Measurements from ENCODE around the gene TLX2.

The TLX2 gene

DNA sequence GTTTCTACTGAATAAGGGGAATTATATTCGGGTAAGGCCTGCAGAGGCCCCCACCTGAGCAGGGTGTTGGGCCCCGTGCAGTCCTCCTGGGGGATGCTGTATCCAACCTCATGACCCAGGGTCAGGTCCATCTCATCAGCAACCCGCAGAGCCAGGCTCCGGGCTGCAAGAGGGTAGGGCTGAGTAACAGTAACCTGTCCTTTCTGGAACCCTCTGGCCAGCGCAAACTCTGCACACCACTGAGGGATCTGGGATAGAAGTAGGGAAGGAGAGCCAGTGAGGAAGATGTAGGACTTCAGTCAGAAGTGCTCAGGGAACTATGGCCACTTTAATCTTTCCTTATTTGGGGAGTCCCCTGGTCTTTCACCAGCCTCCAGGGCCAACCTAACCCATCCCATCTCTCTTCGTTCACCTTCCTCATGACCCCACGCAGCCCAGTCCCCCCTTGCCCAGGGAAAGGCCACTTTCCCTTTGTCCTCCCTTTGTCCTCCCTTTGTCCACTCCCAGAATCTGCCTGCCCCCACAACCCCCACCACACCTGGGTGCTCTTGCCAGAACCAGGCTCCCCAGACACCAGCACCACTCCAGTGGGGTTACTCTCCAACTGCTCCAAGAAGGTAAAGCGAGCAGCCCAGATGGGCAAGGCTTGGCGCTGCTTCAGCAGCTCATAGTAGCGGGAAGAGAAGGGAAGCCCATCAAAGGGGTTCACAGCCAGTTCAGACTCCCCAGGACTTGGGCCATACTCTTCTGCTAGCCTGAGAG is 10.9 kb downstream of the TLX2 start:
- TF ChIP-seq, protein P1, sequence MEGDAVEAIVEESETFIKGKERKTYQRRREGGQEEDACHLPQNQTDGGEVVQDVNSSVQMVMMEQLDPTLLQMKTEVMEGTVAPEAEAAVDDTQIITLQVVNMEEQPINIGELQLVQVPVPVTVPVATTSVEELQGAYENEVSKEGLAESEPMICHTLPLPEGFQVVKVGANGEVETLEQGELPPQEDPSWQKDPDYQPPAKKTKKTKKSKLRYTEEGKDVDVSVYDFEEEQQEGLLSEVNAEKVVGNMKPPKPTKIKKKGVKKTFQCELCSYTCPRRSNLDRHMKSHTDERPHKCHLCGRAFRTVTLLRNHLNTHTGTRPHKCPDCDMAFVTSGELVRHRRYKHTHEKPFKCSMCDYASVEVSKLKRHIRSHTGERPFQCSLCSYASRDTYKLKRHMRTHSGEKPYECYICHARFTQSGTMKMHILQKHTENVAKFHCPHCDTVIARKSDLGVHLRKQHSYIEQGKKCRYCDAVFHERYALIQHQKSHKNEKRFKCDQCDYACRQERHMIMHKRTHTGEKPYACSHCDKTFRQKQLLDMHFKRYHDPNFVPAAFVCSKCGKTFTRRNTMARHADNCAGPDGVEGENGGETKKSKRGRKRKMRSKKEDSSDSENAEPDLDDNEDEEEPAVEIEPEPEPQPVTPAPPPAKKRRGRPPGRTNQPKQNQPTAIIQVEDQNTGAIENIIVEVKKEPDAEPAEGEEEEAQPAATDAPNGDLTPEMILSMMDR (IDR thresholded peaks at IDR 0.05): no peak

DNA sequence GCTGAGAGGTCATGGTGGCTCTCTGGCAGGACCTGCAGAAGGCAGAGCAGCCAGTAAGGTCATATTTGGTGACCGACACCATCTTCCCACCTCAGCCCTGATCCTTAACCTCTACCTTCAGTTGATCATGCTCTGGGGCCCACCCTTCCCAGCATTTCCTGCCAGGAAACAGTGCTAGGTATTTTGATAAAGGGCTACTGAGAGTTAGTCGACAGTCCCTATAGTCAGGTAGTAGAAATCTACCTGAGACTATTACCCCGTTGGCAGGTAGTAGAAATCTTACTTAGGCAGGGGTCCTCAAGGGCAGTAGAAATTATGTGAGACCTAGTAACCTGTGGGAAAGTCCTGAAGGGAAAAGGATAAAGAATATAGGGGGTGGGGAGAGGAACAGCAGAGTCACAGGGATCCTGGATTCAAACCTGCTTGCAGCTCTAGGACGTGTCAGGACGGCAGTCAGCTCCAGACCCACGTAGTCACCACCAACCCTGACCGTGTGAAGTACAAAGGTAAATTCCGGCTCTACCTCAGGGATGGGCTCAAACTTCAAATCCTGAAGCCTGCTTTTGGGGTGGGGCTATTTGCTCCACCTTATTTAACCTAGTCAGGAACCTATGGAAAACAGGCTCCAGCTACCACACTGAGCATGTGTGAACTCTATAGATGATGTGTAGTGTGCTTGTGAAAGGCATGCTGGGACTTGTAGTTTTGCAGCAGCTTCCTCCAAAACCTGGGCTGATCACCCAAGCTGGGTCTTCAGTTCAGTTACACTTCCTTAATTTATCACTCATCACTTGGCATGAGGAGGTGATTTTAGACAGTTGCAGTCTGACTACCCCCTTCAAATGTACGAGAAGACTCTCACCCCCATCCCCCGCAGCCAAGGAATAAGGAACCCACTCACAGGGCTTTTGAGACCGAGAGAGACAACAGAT is 11.7 kb downstream of the TLX2 start, which contains the start of gene DQX1:
Gene DQX1 (minus strand): TSS at position 515 of the 932 bp plus-strand sequence. CDS start 502 bp downstream, at position 13.
- TF ChIP-seq, protein P1 (IDR thresholded peaks at IDR 0.05): no peak

DNA sequence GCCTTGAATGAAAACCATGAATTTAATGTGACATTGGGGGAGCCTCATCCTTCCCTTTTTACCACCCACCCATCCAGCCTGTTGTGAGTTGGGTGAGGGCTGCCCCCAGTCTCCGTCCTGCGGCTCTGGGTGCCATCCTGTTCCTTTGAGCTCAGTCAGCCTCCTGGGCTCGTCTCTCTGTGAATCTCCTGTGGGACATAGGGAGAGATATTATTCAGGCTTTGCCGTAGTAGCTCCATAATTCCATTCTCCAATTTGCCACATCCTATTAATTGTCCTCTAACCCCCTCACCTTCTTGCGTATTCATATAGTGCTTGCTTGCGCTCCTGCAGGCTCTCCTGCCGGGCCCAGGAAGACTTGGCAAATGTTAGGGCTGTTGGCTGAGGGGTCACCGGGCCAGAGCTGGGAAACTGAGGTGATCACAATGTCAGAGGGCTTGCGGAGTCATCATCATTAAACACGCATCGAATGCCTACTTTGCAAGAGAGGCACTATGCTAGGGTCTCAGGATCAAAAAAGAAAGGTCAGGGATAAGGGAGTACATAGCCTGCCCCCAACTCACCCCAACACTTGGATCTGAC is 12.5 kb downstream of the TLX2 start:
- TF ChIP-seq, protein P1 (IDR thresholded peaks at IDR 0.05): no peak

DNA sequence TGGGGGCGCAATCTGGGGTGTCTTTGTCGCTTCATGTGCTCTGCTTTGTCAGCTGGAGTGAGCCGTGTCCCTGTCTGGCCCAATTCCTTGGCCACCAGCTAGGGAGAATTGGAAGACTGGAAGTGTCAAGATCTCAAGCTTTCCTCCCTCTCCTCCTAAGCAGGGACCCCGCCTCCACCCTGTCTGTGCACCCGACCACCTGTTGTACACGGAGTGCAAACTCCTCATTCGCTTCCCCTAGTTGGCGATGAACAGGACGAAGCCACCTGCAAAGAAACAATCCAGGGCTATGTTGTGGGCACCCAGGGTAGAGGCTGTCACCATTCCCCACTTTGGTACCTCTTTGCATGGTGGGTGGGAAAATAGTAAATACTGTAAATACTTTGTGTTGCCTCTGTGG is 13.5 kb downstream of the TLX2 start:
- TF ChIP-seq, protein P1 (IDR thresholded peaks at IDR 0.05): no peak

DNA sequence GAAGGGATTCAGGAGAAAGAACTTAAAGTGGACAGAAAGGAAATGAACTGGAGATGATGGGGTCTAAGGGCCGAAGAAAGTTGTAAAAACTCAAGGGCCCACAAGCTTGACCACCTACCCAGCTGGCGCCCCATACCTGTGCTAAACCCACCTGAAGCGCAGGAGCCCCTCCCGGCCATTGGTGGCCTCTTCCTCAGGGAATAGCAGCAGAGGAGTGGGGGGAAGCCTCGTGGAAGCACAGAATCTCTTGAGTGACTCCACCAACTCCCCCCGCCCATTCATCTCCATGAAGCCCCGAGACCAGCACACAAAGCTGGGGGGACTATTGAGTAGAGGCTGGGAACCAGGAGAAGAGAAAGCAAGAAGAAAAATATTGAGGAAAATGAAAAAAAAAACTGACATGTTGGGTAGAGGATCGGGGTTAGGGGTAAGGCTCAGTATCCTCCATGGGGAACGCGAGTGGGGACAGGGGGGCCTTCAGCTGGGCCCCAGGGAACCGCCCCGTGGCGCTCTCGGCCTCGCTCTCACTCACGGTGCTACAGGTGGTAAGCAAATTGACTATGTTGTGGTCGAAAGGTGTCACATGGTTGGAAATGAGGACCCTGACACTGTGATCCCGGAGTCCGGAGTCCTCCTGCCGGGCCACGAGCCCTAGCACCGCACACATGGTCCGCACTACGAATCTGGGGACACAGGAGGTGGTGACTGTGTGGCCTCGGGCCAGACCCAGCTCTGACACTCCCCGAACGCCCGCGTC is 14.5 kb downstream of the TLX2 start:
- TF ChIP-seq, protein P1 (IDR thresholded peaks at IDR 0.05): no peak

DNA sequence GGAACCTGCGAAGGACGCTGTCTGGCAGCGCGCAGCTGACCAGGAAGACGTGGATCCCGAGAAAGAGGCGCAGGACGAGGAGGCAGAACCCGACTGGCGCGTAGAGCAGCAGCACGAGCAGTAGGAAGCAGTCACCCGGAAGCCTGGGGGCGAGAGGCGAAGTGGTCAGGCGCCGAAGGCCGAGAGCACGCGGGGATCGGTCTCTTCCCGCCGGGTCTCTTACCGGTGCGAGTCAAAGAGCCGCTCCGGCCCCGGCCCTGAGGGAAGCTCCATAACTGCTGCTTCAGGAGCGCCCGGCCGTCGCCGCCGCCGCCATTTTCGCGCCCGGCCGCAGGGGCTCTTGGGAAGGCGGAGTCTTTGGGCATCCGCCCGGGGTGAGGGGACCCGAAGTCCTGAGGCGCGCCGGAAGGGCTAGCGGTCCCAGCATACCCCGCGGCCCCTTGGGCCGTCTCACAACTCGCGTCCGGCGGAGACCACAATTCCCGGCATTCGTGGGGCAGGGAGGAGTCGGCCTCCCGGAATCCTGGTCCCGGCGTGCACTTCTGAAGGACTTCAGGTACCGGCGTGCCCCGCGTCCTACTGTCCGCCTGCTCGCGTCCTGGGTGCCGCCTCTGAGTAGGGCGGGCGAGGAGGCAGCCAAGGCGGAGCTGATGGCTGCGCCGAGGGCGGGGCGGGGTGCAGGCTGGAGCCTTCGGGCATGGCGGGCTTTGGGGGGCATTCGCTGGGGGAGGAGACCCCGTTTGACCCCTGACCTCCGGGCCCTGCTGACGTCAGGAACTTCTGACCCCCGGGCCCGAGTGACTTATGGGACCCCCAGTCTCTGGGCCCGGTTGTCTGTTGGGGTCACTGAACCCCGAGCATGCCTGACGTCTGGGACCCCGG is 15.3 kb downstream of the TLX2 start, which contains the start of the genes AUP1 and HTRA2:
Gene AUP1 (minus strand): TSS at position 350 of the 882 bp plus-strand sequence. CDS start 77 bp downstream, at position 273.
Gene HTRA2 (plus strand): TSS at position 577 of the 882 bp plus-strand sequence. CDS start 74 bp downstream, at position 651.
- TF ChIP-seq, protein P1 (IDR thresholded peaks at IDR 0.05): no peak

Data from LNCAP (cell line).